ENCODE measurements around the gene ATG10.

GRCh38 chr5:82167372-82167935, 195.6 kb downstream of the ATG10 start:
- TF ChIP-seq CTCF (conservative IDR thresholded peaks at IDR 0.05; ENCODE audit: low read depth, low read length) (no peak), EZH2 (IDR thresholded peaks at IDR 0.05; ENCODE audit: low read length, unreplicated experiment) (no peak)
